ENCODE measurements around the gene TUBGCP6.

TUBGCP6 gene

DNA sequence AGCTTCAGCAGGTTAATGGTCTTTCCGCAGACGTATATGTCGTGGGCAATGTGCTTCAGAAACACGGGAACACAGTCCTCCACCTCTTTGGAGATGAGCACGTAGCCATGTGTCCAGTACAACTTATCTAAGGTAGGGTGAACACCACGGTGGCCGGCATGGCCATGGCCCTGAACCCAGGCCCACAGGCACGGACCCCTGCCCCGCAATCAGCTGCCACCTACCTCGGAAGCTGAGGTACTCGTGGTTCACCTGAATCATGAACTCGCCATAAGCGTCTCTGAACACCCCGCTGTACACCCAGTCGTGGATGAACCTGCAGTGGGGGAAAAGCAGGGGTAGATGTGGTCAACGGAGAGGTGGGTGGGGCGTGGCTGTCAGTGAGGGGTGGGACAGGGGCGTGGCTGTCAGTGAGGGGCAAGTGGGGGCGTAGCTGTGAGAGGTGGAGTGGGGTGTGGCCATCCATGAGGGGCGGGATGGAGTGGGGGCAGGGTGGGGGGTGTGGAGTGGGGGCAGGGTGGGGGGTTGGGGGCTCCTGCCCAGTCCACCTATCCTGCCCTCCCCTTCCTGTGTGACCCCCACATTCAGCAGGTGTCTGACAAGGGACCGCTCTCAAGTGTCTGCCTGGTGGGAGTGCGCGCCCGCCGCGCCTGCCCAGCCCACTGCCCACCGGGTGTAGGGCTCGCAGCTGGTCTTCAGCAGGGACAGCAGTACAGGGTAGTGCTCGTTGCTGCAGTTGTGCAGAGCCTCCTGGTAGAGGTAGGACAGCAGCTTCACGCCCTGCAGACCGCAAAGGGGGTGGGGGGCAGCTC lies 18.6 kb downstream of the TUBGCP6 start:
- no peak for DNase-seq (ENCODE audit: low spot score)

DNA sequence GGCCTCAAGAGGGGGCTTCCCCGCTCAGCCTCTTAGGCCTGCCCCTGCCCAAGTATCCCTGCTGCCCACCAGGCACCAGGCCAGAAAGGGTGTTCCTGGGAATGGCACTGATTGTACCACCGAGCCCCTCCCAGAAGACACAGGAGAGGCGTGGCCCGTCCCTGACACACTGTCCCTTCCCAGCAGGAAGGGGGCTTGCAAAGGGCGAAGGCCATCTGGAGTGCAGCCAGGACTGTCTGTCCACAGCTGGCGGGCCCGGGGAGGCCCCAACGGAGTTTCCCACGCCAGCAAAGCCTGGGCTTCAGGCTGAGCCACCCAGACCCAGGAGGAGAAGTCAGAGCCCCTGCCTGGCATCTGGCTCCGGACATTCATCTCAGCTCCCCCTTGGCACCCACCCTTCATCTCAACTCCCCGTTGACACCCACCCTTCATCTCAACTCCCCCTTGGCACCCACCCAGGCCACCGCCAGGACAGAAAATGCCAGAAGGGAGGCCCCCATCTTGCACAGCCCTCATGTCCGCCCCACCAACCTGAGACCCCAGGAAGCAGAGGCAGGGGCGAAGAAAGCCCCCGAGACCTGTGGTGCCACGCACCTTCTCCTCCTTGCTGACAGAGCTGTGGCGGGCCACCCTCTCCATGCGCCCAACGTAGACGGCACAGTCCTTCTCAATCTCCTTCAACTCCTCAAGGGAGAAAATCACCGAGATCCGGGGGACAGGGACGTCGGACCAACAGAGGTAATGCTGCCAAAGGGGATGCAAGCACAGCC lies 19.4 kb downstream of the TUBGCP6 start:
- no peak for DNase-seq (ENCODE audit: low spot score)

GRCh38 chr22:50224071-50224470 lies 20.8 kb downstream of the TUBGCP6 start:
- no peak for DNase-seq (ENCODE audit: low spot score)

DNA sequence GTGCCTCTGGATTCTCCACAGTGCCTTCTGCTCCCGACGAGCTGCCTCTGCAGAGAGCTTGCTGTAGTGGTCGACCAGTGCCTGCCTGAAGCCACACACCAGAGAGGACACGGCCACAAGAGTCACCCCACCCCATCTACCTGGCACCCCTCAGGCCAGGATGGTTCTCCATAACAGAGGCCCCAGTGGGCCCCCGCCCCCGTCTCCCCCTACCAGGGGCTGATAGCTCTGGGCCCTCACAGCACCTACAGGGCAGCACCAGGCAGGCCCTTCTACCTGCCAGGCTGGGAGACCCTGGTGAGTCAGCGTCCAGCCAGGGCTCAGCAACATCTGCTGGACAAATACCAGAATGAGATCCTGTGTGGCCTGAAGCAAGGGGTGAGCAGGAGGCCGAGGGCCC lies 22.3 kb downstream of the TUBGCP6 start:
- DNase-seq (ENCODE audit: low spot score): no peak

GRCh38 chr22:50221410-50222300 lies 23.2 kb downstream of the TUBGCP6 start:
- no peak for DNase-seq (ENCODE audit: low spot score)

- no peak for DNase-seq (ENCODE audit: low spot score)
Observed at GRCh38 chr22:50220603-50221409, 24.0 kb downstream of the TUBGCP6 start.

- DNase-seq (ENCODE audit: low spot score): no peak
Observed at GRCh38 chr22:50219800-50220602, 24.8 kb downstream of the TUBGCP6 start.

DNA sequence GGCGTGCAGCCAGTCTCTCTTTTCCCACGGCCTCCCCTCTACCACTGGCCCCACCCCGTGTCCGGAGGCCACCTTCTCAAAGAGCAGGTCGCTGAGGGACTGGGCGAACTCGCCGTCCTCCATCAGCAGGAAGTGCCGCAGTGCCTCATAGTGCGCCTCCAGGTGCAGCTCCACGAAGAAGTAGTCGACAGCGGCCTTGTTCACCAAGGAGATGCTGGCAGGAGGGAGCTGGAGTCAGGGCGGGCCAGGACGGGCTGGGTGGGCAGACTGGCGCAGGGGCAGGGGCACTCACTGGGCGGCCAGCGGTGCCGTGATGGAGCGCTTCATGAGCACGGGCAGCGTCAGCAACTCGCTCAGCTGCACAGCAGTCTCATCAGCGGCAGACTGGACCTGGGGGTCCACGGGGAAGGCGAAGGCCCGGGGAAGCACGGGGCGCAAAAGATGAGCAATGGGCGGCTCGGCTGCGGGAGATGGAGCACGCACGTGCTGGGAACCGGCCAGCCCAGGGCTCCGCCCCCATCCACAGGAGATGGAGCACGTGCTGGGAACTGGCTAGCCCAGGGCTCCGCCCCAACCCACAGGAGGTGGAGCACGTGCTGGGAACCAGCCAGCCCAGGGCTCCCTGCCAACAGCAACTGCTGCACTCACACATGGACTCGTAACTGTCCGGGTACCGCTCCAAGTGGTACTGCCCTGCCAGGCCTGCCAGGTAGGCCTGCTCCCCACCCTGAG lies 25.7 kb downstream of the TUBGCP6 start:
- DNase-seq (ENCODE audit: low spot score): no peak

DNA sequence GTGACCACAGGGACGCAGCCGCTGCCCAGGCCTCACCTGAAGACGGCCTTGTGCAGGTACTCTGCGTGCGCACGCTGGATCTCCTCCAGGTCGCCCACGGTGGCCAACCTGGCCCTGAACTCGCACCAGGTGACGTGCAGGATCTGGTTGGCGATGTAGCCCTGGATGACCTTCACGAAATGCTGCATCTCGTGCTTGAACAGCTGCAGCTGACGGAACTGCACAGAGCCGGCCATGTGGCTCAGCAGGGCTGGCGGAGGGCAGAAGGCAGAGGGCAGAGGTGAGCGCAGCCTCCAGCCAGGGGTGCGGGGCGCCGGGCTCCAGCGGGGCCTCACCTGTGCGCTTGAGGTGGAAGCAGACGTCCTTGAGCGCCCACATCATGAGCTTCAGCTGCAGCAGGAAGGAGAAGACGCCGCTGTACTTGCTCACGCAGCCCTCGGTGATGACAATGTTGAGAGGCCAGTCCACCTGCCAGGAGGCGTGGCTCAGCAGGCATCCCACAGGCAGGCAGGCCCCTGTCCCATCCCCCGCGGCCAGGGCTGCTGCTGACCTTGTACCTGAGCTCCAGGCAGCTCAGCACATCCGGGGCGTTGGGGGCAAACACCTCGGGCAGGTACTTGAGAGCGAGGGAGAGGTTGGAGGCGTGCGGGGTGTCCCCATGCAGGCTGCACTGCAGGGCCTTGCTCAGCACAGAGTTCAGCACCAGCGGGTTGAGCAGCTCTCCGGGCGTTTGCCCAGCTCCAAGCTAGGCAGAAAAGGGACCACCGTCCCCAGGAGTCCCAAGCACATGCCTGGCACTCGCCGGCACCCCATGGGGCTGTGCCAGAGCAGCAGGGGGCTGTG lies 26.4 kb downstream of the TUBGCP6 start:
- no peak for DNase-seq (ENCODE audit: low spot score)

GRCh38 chr22:50217543-50218152 lies 27.2 kb downstream of the TUBGCP6 start:
- DNase-seq (ENCODE audit: low spot score): no peak

DNA sequence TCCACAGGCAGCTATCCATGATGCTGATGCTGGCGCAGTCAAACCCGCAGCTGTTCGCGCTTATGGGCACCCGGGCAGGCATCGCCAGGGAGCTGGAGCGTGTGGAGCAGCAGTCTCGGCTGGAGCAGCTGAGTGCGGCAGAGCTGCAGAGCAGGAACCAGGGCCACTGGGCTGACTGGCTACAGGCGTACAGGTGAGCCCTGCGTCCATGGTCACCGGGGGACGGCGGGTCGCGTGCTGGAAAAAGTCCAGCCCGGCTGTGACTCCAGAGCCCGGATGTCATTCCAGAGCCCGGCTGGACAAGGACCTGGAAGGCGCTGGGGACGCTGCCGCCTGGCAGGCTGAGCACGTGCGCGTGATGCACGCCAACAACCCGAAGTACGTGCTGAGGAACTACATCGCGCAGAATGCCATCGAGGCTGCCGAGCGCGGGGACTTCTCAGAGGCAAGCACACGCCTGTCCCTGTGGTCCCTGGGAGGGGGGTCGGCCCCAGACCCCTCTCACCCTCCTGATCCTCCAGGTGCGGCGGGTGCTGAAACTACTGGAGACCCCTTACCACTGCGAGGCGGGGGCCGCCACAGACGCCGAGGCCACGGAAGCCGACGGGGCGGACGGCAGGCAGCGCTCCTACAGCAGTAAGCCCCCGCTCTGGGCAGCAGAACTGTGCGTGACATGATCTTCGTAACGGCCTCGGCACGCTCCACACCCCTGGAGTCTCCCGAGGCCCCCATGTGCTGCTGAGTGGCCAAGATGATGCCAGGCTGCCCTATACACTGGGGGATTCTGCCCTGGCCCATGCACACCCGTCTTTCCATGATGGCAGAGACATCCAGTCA lies 27.9 kb downstream of the TUBGCP6 start:
- DNase-seq (ENCODE audit: low spot score): no peak

- DNase-seq (ENCODE audit: low spot score): no peak
Observed at GRCh38 chr22:50216055-50216683, 28.7 kb downstream of the TUBGCP6 start.

DNA sequence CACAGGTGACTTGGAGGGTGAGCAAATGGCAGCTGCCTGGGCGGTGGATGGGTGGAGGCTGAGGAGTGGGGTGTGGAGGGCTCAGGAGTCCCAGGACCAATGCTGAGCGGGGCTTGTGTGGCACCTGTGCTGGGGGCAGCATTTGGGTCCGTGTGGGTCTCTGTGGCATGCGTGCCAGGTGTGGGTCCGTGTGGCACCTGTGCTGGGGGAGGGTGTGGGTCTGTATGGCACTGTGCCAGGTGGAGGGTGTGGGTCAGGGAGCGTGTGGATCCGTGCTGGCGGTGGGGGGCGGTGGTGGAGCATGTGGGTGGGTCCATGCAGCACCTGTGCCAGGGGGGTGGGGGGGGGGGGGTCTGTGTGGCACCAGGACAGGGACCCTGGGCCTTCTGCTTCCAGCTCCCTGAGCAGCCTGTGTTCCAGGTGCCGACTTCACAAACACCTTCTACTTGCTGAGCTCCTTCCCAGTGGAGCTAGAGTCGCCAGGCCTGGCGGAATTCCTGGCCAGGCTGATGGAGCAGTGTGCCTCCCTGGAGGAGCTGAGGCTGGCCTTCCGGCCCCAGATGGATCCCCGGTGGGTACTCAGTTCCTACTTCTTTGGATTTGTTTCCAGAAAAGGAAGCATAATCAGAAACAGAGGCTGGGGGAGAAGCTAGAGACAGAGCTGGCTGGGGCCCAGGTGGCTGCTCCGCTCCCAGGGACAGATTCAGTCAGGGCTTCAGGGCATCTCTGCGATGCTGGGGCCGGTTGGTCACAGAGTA lies 29.3 kb downstream of the TUBGCP6 start:
- DNase-seq (ENCODE audit: low spot score): no peak

- no peak for DNase-seq (ENCODE audit: low spot score)
Observed at GRCh38 chr22:50213263-50213662, 31.6 kb downstream of the TUBGCP6 start.

DNA sequence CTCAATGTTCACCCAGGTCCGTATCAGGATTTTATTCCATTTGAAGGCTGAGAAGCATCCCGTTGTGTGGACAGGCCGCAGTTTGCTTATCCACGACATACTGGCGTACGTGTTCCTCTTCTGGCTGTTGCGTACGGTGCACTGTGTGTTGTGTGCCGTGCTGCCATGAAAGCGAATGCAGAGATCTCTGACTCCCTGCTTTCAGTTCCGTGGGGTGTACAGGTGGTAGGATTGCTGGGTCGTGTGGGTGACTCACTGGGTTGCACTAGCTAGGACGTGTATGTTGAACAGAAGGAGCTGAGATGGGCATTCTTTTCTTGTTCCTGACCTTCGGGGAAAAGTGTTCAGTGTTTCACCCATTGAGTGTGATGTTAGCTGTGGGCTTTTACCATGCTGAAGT lies 33.7 kb downstream of the TUBGCP6 start:
- no peak for DNase-seq (ENCODE audit: low spot score)

- no peak for DNase-seq (ENCODE audit: low spot score)
Observed at GRCh38 chr22:50210378-50211139, 34.3 kb downstream of the TUBGCP6 start.

Measured in NAMALWA (cell line).